ENCODE results near the gene PSMB2.

PSMB2 gene

DNA sequence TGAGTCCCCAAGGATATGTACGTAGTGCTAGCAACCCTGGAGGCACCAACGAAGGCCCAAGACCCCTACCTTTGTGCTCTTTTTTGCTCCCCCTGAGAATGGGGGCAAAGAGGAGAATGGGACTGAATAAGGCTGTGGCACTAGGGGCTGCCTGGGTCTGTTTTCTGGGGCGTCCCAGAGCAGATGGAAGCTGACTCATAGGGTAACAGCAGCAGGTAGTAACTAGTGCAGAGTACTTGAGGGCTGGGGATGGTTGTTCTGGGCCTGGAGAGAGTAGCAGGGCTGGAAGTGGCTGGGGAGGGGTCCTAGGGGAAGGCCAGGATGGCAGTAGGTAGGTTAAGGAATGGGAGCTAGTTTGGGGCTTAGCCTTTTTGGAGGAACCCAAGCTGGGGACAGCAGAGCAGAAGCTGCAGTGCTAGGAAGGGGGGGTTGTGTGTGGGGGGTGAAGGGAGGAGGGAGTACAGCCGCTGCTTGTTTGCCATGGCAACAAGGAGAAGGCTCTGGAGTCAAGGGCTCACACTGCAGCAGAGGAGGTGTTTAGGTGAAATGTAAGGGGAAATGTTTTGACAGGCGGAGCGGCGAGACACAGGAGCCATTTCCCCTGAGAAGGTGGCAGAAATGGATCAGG is 81.9 kb downstream of the PSMB2 start:
- DNase-seq (ENCODE audit: insufficient read length, low spot score), result no peak
- no peak for FAIRE-seq

DNA sequence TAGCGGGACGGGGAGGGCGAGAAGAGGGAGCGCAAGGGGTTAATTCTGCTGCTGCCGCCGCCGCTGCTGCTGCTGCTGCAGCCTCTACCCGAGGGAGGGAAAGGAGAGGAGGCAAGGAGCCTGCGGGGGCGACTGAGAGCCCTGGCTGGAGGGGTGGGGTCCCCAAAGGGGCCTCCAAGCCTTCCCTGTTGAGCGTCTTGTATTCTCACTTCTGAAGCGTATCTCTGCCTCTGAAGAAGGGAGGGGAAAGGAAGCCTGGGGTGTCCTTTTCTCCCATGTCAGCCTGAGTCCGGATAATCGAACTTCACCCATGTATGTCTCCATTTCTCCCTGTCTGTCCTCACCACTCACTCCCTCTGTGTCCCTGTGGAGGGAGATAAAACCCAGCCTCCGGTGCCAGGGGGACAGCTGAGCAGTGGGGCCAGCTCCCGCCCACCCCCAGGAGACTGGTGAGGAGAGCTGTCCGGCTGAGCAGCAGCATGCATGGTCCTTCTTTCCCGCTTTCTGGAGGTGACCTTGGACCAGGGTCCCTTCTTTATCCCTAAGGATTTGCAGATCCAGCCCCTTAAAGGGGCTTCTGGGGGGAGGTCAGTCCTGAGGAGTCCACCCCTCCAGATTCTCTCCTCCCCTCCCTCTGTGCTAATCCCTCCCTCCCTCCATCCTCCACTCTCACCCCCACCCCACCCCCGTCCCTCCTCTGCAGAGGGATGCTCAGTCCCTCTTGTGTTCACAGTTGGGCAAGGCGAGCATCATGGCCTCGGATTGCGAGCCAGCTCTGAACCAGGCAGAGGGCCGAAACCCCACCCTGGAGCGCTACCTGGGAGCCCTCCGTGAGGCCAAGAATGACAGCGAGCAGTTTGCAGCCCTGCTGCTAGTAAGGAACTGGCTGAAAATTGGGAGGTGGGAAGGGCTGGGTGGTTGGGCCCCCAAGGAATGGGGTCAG is 82.7 kb downstream of the PSMB2 start:
- FAIRE-seq, result no peak
- no peak for DNase-seq (ENCODE audit: insufficient read length, low spot score)

DNA sequence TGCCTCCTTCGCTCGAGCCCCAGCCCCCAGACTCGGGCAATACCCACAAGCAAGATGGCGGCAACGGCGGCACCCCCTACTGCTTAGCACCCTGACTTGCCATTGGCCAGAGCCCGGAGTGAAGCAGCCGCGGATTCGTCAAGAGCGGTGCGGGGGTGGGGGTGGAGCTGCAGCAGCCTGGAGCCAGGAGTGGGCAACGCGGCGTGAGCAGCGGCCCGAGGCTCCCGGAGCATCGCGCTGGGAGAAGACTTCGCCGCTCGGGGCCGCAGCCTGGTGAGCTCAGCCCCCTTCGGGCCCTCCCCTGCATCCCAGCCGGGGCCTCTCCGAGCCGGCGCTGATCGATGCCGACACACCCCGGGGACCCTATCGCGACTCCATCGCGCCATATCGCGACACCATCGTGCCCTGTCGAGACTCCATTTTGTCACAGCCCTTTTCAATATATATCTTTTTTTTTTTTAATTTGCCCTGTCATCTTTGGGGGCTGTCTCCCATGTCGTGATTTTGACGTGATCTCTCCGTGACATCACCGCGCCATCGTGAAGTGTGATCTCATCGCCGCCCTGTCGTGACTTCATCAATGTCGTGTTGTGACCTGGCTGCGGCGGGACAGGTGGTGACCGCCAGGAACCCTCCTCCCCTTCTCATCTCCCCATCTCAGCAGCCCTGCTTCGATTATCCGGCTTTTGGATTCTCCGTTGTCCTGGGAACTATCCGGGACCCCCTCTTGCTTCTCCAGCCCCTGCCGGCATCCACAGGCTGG is 83.5 kb downstream of the PSMB2 start, which contains the start of gene NCDN:
Gene NCDN (plus strand): TSS at position 189 of the 763 bp plus-strand sequence. CDS start 392 bp downstream, at position 581.
- DNase-seq (ENCODE audit: insufficient read length, low spot score), result peak; percentile 93
- peak; percentile 97 for FAIRE-seq

DNA sequence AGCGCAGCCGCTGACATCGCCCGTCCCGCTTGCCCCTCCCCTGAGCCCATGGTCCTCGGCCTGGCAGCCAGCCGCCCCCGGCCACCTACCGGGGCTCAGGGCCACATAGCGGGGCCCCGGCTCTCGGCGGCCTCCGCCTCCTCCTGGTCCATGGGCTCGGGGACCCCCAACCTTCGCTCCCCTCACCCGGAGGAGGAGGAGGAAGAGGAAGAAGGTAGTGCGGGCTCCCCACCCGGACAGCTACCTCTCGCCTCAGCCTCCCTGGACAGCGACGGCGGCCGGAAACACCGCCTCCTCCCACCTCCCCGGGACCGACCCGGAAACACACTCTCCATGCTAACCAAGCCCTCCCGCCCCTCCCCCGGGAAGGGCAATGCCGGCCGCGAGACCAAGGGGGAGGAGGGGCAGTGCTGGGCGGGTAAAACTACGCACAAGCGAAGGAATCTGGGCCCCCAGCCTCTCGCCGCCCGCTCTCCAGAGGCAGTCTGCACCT is 84.2 kb downstream of the PSMB2 start, which contains the start of gene KIAA0319L:
Gene KIAA0319L (minus strand): TSS at position 286 of the 493 bp plus-strand sequence. CDS start 2,912 bp downstream, outside the sequence.
- DNase-seq (ENCODE audit: insufficient read length, low spot score) (no peak), FAIRE-seq (no peak)

DNA sequence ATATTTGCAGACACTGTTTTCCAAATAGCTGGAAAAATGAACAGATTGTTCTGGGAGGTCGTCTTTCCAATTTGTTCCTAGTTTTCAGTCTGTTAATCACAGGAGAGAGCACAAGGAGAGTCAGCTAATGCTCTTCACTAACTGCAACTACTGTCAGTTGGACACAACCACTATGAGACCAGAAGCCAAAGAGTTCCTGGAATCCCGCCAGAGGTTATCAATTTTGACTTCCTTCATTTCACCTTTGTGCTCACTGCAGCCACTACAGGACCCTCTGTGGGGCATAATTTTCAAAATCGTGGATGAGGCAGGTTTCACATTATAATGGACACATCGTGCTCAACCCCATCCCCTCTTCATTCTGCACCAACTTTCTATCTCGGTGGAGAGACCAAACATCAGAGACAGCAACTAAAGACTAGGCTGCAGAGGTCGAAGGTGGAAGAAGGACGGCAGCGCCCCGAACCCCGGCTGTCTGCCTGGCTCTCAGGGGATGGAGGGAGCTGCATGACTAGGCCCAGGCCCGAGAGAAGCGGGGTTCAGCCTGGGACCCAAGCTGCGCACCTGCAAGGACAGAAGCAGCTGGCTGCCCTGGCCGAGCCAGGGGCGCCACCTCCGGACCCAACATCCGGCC is 84.7 kb downstream of the PSMB2 start:
- DNase-seq (ENCODE audit: insufficient read length, low spot score) (no peak), FAIRE-seq (peak; percentile 88)

DNA sequence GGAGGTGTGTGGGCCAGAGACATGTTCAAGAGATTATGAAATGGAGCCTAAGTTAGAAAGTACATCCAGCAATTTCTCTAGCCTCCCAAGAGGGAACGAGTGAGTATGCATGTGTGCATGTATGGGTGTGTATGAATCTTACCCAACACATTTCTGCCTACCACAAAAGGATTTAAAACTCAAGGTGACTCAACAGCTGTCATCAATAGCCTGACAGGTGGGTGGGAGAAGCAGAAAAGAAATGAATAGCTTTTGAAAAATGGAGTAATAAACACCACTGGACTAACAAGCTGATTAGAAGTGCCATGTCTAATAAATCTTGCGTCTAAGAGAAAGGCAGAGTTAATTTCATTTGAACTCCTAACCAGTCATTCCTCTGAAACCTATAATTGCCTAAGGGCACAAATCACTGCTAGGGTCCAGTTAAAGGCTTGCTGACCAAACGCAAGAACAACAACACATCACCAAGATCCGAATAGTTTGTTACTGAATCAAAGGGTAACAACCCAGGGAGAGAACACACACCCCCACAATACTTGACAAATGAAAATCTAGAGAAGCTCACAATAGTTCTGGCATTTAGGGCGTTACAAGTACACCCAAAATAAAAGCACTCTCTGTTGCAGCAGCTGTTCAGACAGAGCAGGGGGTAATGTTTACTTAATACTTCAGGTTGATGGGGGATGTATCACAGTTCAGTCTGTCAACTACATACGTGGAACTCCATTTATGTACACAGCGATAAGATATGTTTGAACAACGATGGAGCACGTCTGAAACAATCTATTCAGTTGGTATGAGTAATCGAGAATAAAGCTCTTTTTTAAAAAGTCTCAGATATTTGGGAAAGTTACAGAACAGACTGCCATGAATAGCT is 85.5 kb downstream of the PSMB2 start:
- DNase-seq (ENCODE audit: insufficient read length, low spot score) (no peak), FAIRE-seq (no peak)

DNA sequence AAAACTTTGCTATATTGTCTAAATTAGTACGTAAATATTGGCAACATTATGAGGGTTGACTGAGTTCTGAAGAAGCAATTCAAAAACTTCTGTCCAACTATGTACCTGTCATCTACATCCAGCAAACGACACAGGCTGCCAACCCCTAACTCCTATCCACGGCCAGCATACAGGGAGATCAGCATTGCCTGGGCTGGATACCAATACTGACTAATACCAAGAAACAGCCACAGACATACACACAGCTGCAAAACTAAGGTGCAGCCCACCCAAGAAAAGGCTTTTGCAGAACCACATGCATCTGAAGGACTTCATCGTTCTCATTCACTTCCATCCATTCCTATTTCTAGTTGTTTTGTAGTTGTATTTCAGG is 86.1 kb downstream of the PSMB2 start:
- FAIRE-seq (no peak), DNase-seq (ENCODE audit: insufficient read length, low spot score) (no peak)

DNA sequence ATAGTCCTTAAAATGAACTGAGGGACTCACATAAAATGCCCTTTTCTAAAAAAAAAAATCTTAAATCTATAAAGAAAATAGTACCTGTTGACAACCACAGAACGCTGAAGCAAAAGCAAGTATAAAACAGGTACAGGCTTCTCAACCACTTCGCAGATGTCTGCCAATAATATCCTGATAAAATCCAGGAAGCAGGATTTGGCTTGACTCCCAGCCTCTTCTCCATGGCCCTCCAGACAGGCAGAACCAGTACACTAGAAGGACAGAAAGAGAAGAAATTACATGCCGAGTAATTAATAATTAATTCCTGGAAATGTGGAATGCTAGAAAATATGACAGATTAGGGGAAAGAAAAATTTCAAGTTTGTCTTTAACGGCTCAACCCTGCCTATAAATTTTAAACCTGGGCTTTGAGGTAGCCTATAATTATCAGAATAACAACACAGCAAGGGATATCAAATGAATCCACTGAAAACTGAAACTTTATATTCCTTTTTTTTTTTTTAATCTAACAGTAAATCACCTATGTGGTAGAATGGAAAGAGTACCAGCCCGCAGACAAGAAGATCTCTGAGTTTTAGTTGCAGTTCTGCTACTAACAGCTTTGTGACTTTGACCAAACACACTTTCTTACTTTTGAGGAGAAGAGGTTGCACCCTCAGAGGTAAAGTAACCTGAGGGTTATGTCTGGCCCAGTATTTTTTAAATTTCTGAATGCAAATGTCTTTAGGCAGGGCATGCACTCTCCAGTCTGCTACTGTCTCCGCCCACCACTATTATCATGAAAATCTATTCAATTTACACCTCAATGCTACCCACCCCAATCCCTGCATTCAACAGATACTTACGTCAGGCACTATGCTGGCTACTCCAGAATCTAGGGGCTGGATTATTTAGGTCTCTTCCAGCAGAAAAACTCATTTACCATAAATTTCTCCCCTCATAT is 86.8 kb downstream of the PSMB2 start:
- DNase-seq (ENCODE audit: insufficient read length, low spot score) (no peak), FAIRE-seq (no peak)

DNA sequence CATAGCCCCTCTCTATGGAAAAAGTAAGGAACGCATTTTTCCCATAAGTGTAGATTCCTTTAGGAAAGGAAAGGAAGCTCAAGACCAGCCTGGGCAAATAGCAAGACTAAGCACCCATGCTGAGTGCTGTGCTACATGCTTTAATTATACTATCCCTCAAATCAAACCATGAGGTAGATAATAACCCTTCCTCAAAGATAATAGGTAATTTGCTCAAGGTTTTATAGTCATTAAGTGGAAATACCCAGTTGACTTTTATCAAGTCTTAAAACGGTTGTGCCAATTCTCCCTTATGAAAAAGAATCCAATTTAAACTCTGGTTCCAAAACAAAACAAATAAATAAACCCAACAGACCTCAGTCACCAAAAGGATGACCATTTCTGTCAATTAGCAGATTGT is 87.5 kb downstream of the PSMB2 start:
- DNase-seq (ENCODE audit: insufficient read length, low spot score), result no peak
- no peak for FAIRE-seq

Measured in GM19239 (cell line).